ENCODE measurements around the gene MRPS22. TPM values are rescaled to one million over a fixed set of nuclear protein-coding genes. Genes with fewer than 3 reads are reported as not detected.

The MRPS22 gene
- total RNA-seq, 1 donor from 2014 or later: 45.3 TPM

- Mint-ChIP-seq H3K36me3 (ENCODE audit: low read depth) (no peaks in the 10 kb centered on the region), H3K27ac (ENCODE audit: unreplicated experiment) (no peak overlapping the region), H3K4me1 (no peaks in the 10 kb centered on the region), H3K9me3 (no peaks in the 10 kb centered on the region), H3K27me3 (ENCODE audit: low read depth) (peaks cover 44% of the 10 kb centered on the region), H3K4me3 (no peak overlapping the region)
- DNase-seq (ENCODE audit: low read depth, low spot score): no peak
- TF ChIP-seq CTCF (conservative IDR thresholded peaks at IDR 0.05): no peak
Observed at GRCh38 chr3:139322346-139322745, 21.5 kb upstream of the MRPS22 start.

GRCh38 chr3:139323146-139323545, 20.7 kb upstream of the MRPS22 start:
- no peaks in the 10 kb centered on the region for H3K36me3 Mint-ChIP-seq (ENCODE audit: low read depth)
- no peak overlapping the region for H3K4me3 Mint-ChIP-seq
- peaks cover 49% of the 10 kb centered on the region for H3K27me3 Mint-ChIP-seq (ENCODE audit: low read depth)
- H3K27ac Mint-ChIP-seq (ENCODE audit: unreplicated experiment): no peak overlapping the region
- no peak for DNase-seq (ENCODE audit: low read depth, low spot score)
- no peaks in the 10 kb centered on the region for H3K4me1 Mint-ChIP-seq
- no peak for TF ChIP-seq CTCF (conservative IDR thresholded peaks at IDR 0.05)
- H3K9me3 Mint-ChIP-seq: no peaks in the 10 kb centered on the region

GRCh38 chr3:139324456-139324855, 19.4 kb upstream of the MRPS22 start:
- no peak overlapping the region for H3K4me3 Mint-ChIP-seq
- no peak overlapping the region for H3K27ac Mint-ChIP-seq (ENCODE audit: unreplicated experiment)
- H3K4me1 Mint-ChIP-seq: peaks cover 4% of the 10 kb centered on the region
- no peaks in the 10 kb centered on the region for H3K36me3 Mint-ChIP-seq (ENCODE audit: low read depth)
- H3K9me3 Mint-ChIP-seq: no peaks in the 10 kb centered on the region
- H3K27me3 Mint-ChIP-seq (ENCODE audit: low read depth): peaks cover 58% of the 10 kb centered on the region
- DNase-seq (ENCODE audit: low read depth, low spot score): no peak
- no peak for TF ChIP-seq CTCF (conservative IDR thresholded peaks at IDR 0.05)

- no peaks in the 10 kb centered on the region for H3K36me3 Mint-ChIP-seq (ENCODE audit: low read depth)
- no peaks in the 10 kb centered on the region for H3K9me3 Mint-ChIP-seq
- DNase-seq (ENCODE audit: low read depth, low spot score): no peak
- no peak overlapping the region for H3K27ac Mint-ChIP-seq (ENCODE audit: unreplicated experiment)
- no peak overlapping the region for H3K4me3 Mint-ChIP-seq
- peaks cover 62% of the 10 kb centered on the region for H3K27me3 Mint-ChIP-seq (ENCODE audit: low read depth)
- H3K4me1 Mint-ChIP-seq: peaks cover 5% of the 10 kb centered on the region
- no peak for TF ChIP-seq CTCF (conservative IDR thresholded peaks at IDR 0.05)
Observed at GRCh38 chr3:139325551-139325950, 18.3 kb upstream of the MRPS22 start.

GRCh38 chr3:139326131-139326530, 17.7 kb upstream of the MRPS22 start:
- Mint-ChIP-seq H3K27ac (ENCODE audit: unreplicated experiment) (no peak overlapping the region), H3K27me3 (ENCODE audit: low read depth) (peaks cover 65% of the 10 kb centered on the region), H3K36me3 (ENCODE audit: low read depth) (no peaks in the 10 kb centered on the region), H3K4me1 (peaks cover 5% of the 10 kb centered on the region), H3K9me3 (no peaks in the 10 kb centered on the region), H3K4me3 (no peak overlapping the region)
- no peak for DNase-seq (ENCODE audit: low read depth, low spot score)
- TF ChIP-seq CTCF (conservative IDR thresholded peaks at IDR 0.05): no peak

GRCh38 chr3:139326707-139327106, 17.1 kb upstream of the MRPS22 start:
- H3K27ac Mint-ChIP-seq (ENCODE audit: unreplicated experiment): no peak overlapping the region
- no peak overlapping the region for H3K4me3 Mint-ChIP-seq
- H3K36me3 Mint-ChIP-seq (ENCODE audit: low read depth): no peaks in the 10 kb centered on the region
- peaks cover 5% of the 10 kb centered on the region for H3K4me1 Mint-ChIP-seq
- no peaks in the 10 kb centered on the region for H3K9me3 Mint-ChIP-seq
- no peak for TF ChIP-seq CTCF (conservative IDR thresholded peaks at IDR 0.05)
- peaks cover 67% of the 10 kb centered on the region for H3K27me3 Mint-ChIP-seq (ENCODE audit: low read depth)
- DNase-seq (ENCODE audit: low read depth, low spot score): no peak
